DND-41 (cell line): ENCODE measurements around the gene PREX1.

ENCODE experiments used
- ATAC-seq: fragments of 200-7000 bp; cut with Tn5 transposase; 3 replicates; pipeline ENCODE4 v1.9.1; 2021; ENCODE audit warnings: low read depth; ENCODE audit not compliant: insufficient read depth
- DNase-seq: peaks from one replicate; pipeline ENCODE4 v3.0.0-alpha.2; 2020
- H2AFZ ChIP-seq: 2 replicates; pipeline ENCODE4 v1.6.0; 2012; ENCODE audit warnings: low read depth, low read length
- H3K27ac ChIP-seq: 2 replicates; pipeline ENCODE4 v1.5.1; 2012; ENCODE audit warnings: low read length, inconsistent platforms
- H3K27me3 ChIP-seq: fragments of 200-600 bp; sonication (generic); 2 replicates; pipeline ENCODE4 v1.6.0; 2012; ENCODE audit warnings: low read length, mild to moderate bottlenecking, inconsistent platforms; ENCODE audit not compliant: insufficient read depth, poor library complexity
- H3K36me3 ChIP-seq: 2 replicates; pipeline ENCODE4 v1.5.1; 2012; ENCODE audit warnings: low read length, inconsistent platforms; ENCODE audit not compliant: insufficient read depth
- H3K4me1 ChIP-seq: 2 replicates; pipeline ENCODE4 v1.5.1; 2012; ENCODE audit warnings: mild to moderate bottlenecking, low read length; ENCODE audit not compliant: insufficient read depth
- H3K4me2 ChIP-seq: 2 replicates; pipeline ENCODE4 v1.6.0; 2012; ENCODE audit warnings: mild to moderate bottlenecking, moderate library complexity, low read length, inconsistent platforms; ENCODE audit not compliant: insufficient read depth
- H3K4me3 ChIP-seq, 2 experiments: fragments of 200-600 bp in 1 of 2; shearing (Covaris generic) in 1 of 2; 2 replicates each; pipeline ENCODE4 v1.5.1; 2012 to 2016; ENCODE audit warnings: inconsistent platforms in 2 of 2, low read length in 2 of 2, mild to moderate bottlenecking in 2 of 2, low read depth in 1 of 2, moderate library complexity in 1 of 2
- H3K79me2 ChIP-seq: 2 replicates; pipeline ENCODE4 v1.6.0; 2012; ENCODE audit warnings: low read length, inconsistent platforms; ENCODE audit not compliant: insufficient read depth
- H3K9ac ChIP-seq: 2 replicates; pipeline ENCODE4 v1.6.0; 2012; ENCODE audit warnings: low read depth, mild to moderate bottlenecking, inconsistent platforms, low read length, moderate library complexity
- H3K9me3 ChIP-seq: 2 replicates; pipeline ENCODE4 v1.5.1; 2012; ENCODE audit warnings: low read length, moderate library complexity, mild to moderate bottlenecking, inconsistent platforms; ENCODE audit not compliant: insufficient read depth, severe bottlenecking
- H4K20me1 ChIP-seq: 2 replicates; pipeline ENCODE4 v1.6.0; 2012; ENCODE audit warnings: low read length; ENCODE audit not compliant: insufficient read depth
- CTCF ChIP-seq: IDR thresholded peaks from 2 replicates; pipeline ENCODE4 v1.5.1; 2012; ENCODE audit warnings: borderline replicate concordance, low read length, moderate library complexity, mild to moderate bottlenecking; ENCODE audit not compliant: poor library complexity, severe bottlenecking; ENCODE audit errors: extremely low read depth
- EZH2 ChIP-seq: IDR thresholded peaks from 3 replicates; pipeline ENCODE4 v1.6.1; 2012; ENCODE audit warnings: borderline replicate concordance, low read depth, mild to moderate bottlenecking, moderate library complexity, low read length, inconsistent platforms; ENCODE audit not compliant: severe bottlenecking

PREX1 gene

GRCh38 chr20:48729538-48729937, 98.3 kb downstream of the PREX1 start:
- Histone ChIP-seq H4K20me1 (no peaks in the 10 kb centered on the region), H2AFZ (no peak overlapping the region), H3K79me2 (no peaks in the 10 kb centered on the region), H3K4me3 (no peak overlapping the region), H3K27ac (no peak overlapping the region), H3K27me3 (no peaks in the 10 kb centered on the region), H3K36me3 (no peaks in the 10 kb centered on the region), H3K4me1 (no peaks in the 10 kb centered on the region), H3K4me2 (no peak overlapping the region), H3K9me3 (no peaks in the 10 kb centered on the region), H3K9ac (no peak overlapping the region)
- no peak for TF ChIP-seq CTCF
- TF ChIP-seq EZH2, result no peak
- DNase-seq, result no peak
- no peak for ATAC-seq

GRCh38 chr20:48728042-48728825, 99.6 kb downstream of the PREX1 start:
- no peak overlapping the region for H3K9ac ChIP-seq
- H4K20me1 ChIP-seq, result no peaks in the 10 kb centered on the region
- no peak overlapping the region for H3K4me2 ChIP-seq
- no peaks in the 10 kb centered on the region for H3K4me1 ChIP-seq
- no peak overlapping the region for H3K27ac ChIP-seq
- no peaks in the 10 kb centered on the region for H3K9me3 ChIP-seq
- H3K79me2 ChIP-seq, result no peaks in the 10 kb centered on the region
- no peak; the same call in 2 of the 3 replicates for ATAC-seq
- TF ChIP-seq EZH2, result no peak
- no peak for TF ChIP-seq CTCF
- H3K4me3 ChIP-seq, result no peak overlapping the region
- no peaks in the 10 kb centered on the region for H3K27me3 ChIP-seq
- no peak overlapping the region for H2AFZ ChIP-seq
- H3K36me3 ChIP-seq, result no peaks in the 10 kb centered on the region
- DNase-seq, result no peak

- H3K4me1 ChIP-seq, result no peaks in the 10 kb centered on the region
- H3K9ac ChIP-seq, result no peak overlapping the region
- no peaks in the 10 kb centered on the region for H3K9me3 ChIP-seq
- H3K79me2 ChIP-seq, result no peaks in the 10 kb centered on the region
- no peaks in the 10 kb centered on the region for H3K36me3 ChIP-seq
- ATAC-seq, result no peak
- no peak for TF ChIP-seq EZH2
- no peak for TF ChIP-seq CTCF
- no peaks in the 10 kb centered on the region for H3K27me3 ChIP-seq
- H3K4me3 ChIP-seq, result no peak overlapping the region
- DNase-seq, result no peak
- no peaks in the 10 kb centered on the region for H4K20me1 ChIP-seq
- no peak overlapping the region for H3K4me2 ChIP-seq
- H3K27ac ChIP-seq, result no peak overlapping the region
- no peak overlapping the region for H2AFZ ChIP-seq
These were observed 100.6 kb downstream of the PREX1 start for GRCh38 chr20:48727226-48727625.
